ENCODE data around the gene PVR. TPM values are rescaled to one million over a fixed set of nuclear protein-coding genes. Genes with fewer than 3 reads are reported as not detected.

Gene PVR
- total RNA-seq, 1 donor from 2014 or later = 26.0 TPM

DNA sequence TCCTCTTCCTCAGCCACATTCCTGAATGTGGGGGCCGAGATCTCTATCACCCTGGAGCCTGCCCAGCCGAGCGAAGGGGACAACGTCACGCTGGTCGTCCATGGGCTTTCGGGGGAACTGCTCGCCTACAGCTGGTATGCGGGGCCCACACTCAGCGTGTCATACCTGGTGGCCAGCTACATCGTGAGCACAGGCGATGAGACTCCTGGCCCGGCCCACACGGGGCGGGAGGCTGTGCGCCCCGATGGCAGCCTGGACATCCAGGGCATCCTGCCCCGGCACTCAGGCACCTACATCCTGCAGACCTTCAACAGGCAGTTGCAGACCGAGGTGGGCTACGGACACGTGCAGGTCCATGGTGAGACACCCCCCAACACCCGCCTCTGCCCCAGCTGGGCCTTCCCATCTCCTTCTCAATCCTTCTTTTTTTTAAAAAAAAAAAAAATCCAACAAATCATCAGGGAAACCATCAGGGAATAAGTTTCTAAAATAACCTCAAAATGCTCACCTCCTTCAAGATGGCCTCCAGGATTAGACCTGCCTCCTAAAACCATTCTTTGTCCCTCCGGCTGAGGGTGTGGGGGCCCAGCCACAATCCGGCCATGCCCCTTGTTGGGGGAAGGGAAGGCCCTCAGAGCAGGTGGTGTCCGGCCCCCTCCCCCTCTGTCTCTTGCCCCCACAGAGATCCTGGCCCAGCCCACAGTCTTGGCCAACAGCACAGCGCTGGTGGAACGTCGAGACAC is 59.8 kb downstream of the PVR start:
- DNase-seq (ENCODE audit: extremely low spot score in 2 of 2) = no peak
- intact Hi-C loops (cut with DNase I) = no loop called here
- no peaks in the 10 kb centered on the region for H3K36me3 ChIP-seq
- no peaks in the 10 kb centered on the region for H3K9me3 ChIP-seq
- no peaks in the 10 kb centered on the region for H3K27me3 ChIP-seq
- TF ChIP-seq, protein P1, sequence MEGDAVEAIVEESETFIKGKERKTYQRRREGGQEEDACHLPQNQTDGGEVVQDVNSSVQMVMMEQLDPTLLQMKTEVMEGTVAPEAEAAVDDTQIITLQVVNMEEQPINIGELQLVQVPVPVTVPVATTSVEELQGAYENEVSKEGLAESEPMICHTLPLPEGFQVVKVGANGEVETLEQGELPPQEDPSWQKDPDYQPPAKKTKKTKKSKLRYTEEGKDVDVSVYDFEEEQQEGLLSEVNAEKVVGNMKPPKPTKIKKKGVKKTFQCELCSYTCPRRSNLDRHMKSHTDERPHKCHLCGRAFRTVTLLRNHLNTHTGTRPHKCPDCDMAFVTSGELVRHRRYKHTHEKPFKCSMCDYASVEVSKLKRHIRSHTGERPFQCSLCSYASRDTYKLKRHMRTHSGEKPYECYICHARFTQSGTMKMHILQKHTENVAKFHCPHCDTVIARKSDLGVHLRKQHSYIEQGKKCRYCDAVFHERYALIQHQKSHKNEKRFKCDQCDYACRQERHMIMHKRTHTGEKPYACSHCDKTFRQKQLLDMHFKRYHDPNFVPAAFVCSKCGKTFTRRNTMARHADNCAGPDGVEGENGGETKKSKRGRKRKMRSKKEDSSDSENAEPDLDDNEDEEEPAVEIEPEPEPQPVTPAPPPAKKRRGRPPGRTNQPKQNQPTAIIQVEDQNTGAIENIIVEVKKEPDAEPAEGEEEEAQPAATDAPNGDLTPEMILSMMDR (IDR thresholded peaks at IDR 0.05) = no peak
- TF ChIP-seq POLR2AphosphoS5 (IDR thresholded peaks at IDR 0.05; ENCODE audit: insufficient read depth in 1 of 2, low read depth in 1 of 2) (no peak), POLR2A (IDR thresholded peaks at IDR 0.05) (no peak)
- H3K4me3 ChIP-seq = no peak overlapping the region
- no peak overlapping the region for H3K27ac ChIP-seq
- no peaks in the 10 kb centered on the region for H3K4me1 ChIP-seq

DNA sequence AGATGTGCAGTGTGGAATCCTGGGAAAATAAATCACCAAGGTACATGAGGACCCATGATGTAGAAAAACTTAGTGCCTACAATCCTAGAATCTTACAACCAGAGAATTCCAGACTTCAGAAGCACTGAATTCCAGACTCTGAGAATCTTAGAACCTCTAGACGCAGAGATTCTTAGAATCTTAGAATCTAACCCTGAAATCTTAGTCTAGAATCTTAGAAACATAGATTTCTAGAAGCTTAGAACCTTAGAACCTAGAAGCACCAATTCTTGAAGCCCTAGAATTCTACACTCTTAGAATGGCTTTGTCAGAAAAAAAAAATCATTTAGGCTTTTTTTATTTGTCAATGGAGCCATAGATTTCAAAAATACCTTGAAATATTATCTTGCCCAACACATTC is 61.3 kb downstream of the PVR start:
- intact Hi-C loops (cut with DNase I) = no loop called here

DNA sequence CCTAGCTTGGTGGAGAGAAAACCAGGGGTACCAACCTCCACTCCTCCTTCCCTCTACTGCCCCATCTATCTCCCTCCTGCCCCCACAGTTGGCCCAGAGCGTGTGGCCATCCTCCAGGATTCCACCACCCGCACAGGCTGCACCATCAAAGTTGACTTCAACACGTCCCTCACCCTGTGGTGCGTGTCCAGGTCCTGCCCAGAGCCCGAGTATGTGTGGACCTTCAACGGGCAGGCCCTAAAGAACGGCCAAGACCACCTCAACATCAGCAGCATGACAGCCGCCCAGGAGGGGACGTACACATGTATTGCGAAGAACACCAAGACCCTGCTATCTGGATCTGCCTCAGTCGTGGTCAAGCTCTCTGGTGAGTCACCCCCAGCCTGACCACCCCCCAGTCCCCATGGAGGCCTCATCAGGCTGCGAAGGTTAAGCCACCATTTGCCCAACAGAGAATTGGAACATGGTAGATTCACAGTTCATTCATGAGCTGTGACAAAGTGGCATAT is 61.8 kb downstream of the PVR start:
- Histone ChIP-seq H3K4me1 (no peaks in the 10 kb centered on the region), H3K9me3 (no peaks in the 10 kb centered on the region), H3K4me3 (no peak overlapping the region), H3K36me3 (no peaks in the 10 kb centered on the region), H3K27ac (no peak overlapping the region), H3K27me3 (no peaks in the 10 kb centered on the region)
- no peak for DNase-seq (ENCODE audit: extremely low spot score in 2 of 2)
- intact Hi-C loops (cut with DNase I) = no loop called here
- TF ChIP-seq, protein P1 (IDR thresholded peaks at IDR 0.05) = no peak
- TF ChIP-seq POLR2A (IDR thresholded peaks at IDR 0.05) (no peak), POLR2AphosphoS5 (IDR thresholded peaks at IDR 0.05; ENCODE audit: insufficient read depth in 1 of 2, low read depth in 1 of 2) (no peak)

More for the DNA sequence above, 61.3 kb downstream of the PVR start:
- Histone ChIP-seq H3K27me3 (no peaks in the 10 kb centered on the region), H3K36me3 (no peaks in the 10 kb centered on the region), H3K9me3 (no peaks in the 10 kb centered on the region), H3K4me3 (no peak overlapping the region), H3K4me1 (no peaks in the 10 kb centered on the region), H3K27ac (no peak overlapping the region)
- TF ChIP-seq, protein P1 (IDR thresholded peaks at IDR 0.05) = no peak
- TF ChIP-seq POLR2A (IDR thresholded peaks at IDR 0.05) = no peak
- no peak for TF ChIP-seq POLR2AphosphoS5 (IDR thresholded peaks at IDR 0.05; ENCODE audit: insufficient read depth in 1 of 2, low read depth in 1 of 2)
- no peak for DNase-seq (ENCODE audit: extremely low spot score in 2 of 2)

DNA sequence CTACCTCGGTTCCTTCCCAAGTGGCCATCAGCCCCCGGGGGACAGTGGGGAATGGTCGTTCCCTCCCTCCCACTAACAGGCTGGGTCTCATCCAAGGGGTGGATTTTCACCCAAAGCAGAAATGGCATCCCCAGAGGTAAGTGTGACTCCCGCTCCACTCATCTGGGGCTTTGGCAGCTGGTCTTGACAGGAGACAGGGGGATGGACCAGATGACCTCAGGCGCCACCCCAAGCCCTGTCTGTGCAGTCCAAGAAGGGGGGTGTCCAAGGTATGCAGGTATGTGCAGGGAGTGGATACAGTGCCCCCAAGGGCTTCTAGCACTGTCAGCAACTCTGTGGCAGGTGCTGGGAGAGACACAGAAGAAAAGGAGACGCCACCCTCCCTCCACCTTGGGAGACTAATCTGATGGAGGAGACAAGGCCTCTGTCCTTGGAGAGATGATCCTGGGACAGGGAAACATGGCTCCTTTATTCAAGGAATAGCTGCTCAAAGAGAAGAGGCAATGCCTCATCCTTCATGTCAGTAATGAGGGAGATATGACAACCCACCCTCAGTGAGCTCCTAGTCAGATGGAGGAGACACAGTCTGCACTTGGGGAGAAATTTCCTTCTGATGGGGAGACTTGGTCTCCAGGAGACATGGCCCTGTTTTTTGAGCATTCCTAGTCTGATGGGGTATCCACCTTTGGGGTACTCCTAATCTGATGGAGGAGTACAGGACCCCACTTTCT is 63.0 kb downstream of the PVR start:
- Histone ChIP-seq H3K36me3 (no peaks in the 10 kb centered on the region), H3K9me3 (no peaks in the 10 kb centered on the region), H3K27me3 (no peaks in the 10 kb centered on the region), H3K27ac (no peak overlapping the region), H3K4me1 (no peaks in the 10 kb centered on the region), H3K4me3 (no peak overlapping the region)
- intact Hi-C loops (cut with DNase I) = no loop called here
- TF ChIP-seq POLR2AphosphoS5 (IDR thresholded peaks at IDR 0.05; ENCODE audit: insufficient read depth in 1 of 2, low read depth in 1 of 2) (no peak), POLR2A (IDR thresholded peaks at IDR 0.05) (no peak)
- TF ChIP-seq, protein P1 (IDR thresholded peaks at IDR 0.05) = no peak
- no peak for DNase-seq (ENCODE audit: extremely low spot score in 2 of 2)
